CD4-positive, alpha-beta T cell treated with Interleukin-12 subunit alpha and Interleukin-12 subunit beta, for 1 hour (primary cell): ENCODE measurements around the gene ZCCHC7.
A peak's percentile ranks its signal among the peaks of the same experiment; 100 is the strongest.
"Not testable (repeated sequence)": the region's sequence is repeated elsewhere in the genome, so short reads cannot be mapped to it uniquely, and the experiment has no call there.

Source experiments
- DNase-seq: peaks from one replicate; pipeline ENCODE4 v3.0.0-alpha.2; 2020

Gene ZCCHC7

GRCh38 chr9:37301042-37301853 is 180.9 kb downstream of the ZCCHC7 start:
- no peak for DNase-seq

- DNase-seq: no peak
Observed at GRCh38 chr9:37301854-37302172, 181.4 kb downstream of the ZCCHC7 start.

GRCh38 chr9:37302277-37302676 is 181.9 kb downstream of the ZCCHC7 start:
- DNase-seq: peak; percentile 76

- DNase-seq: not testable (repeated sequence)
Observed at GRCh38 chr9:37303272-37303671, 182.9 kb downstream of the ZCCHC7 start.

- DNase-seq: peak; percentile 18
Observed at GRCh38 chr9:37309136-37309535, 188.8 kb downstream of the ZCCHC7 start.

- DNase-seq: no peak
Observed at GRCh38 chr9:37311938-37312708, 191.7 kb downstream of the ZCCHC7 start.

GRCh38 chr9:37324261-37324683 is 203.9 kb downstream of the ZCCHC7 start:
- no peak for DNase-seq

- no peak for DNase-seq
Observed at GRCh38 chr9:37324691-37325490, 204.5 kb downstream of the ZCCHC7 start.

GRCh38 chr9:37325778-37326177 is 205.4 kb downstream of the ZCCHC7 start:
- DNase-seq: no peak

GRCh38 chr9:37327553-37327952 is 207.2 kb downstream of the ZCCHC7 start:
- no peak for DNase-seq

GRCh38 chr9:37328556-37329227 is 208.3 kb downstream of the ZCCHC7 start:
- DNase-seq: no peak

- DNase-seq: peak; percentile 40
Observed at GRCh38 chr9:37329576-37329975, 209.2 kb downstream of the ZCCHC7 start.

GRCh38 chr9:37331871-37332270 is 211.5 kb downstream of the ZCCHC7 start:
- no peak for DNase-seq

- DNase-seq: no peak
Observed at GRCh38 chr9:37332578-37332977, 212.2 kb downstream of the ZCCHC7 start.

GRCh38 chr9:37333288-37333687 is 212.9 kb downstream of the ZCCHC7 start:
- no peak for DNase-seq

- DNase-seq: no peak
Observed at GRCh38 chr9:37335238-37335637, 214.9 kb downstream of the ZCCHC7 start.

- DNase-seq: no peak
Observed at GRCh38 chr9:37336150-37336549, 215.8 kb downstream of the ZCCHC7 start.

GRCh38 chr9:37337301-37337890 is 217.0 kb downstream of the ZCCHC7 start:
- DNase-seq: no peak

- no peak for DNase-seq
Observed at GRCh38 chr9:37338218-37338617, 217.8 kb downstream of the ZCCHC7 start.

- DNase-seq: no peak
Observed at GRCh38 chr9:37339923-37340322, 219.5 kb downstream of the ZCCHC7 start.

- DNase-seq: no peak
Observed at GRCh38 chr9:37340961-37341360, 220.6 kb downstream of the ZCCHC7 start.

GRCh38 chr9:37341704-37342103 is 221.3 kb downstream of the ZCCHC7 start:
- no peak for DNase-seq
